K562 (cell line): Measurements from ENCODE around the gene ANP32B. TPM values are rescaled to one million over a fixed set of nuclear protein-coding genes. Genes with fewer than 3 reads are reported as not detected.

ENCODE experiments used
- ADNP ChIP-seq: fragments of 200-800 bp; sonication (Bioruptor generic); IDR thresholded peaks from 2 replicates; pipeline ENCODE4 v1.6.1; 2016; ENCODE audit warnings: missing genetic modification characterization, missing compliant biosample characterization
- CREBBP ChIP-seq: IDR thresholded peaks from one replicate; pipeline ENCODE4 v1.6.1; 2012; ENCODE audit warnings: low read depth, mild to moderate bottlenecking, control low read depth, inconsistent platforms, low read length
- ELK1 ChIP-seq: sonication (generic); formaldehyde crosslinking; IDR thresholded peaks from 2 replicates; pipeline ENCODE4 v1.8.1; 2022; ENCODE audit warnings: missing genetic modification reagents
- FOXK2 ChIP-seq, 2 experiments: fragments of 450-650 bp; IDR thresholded peaks in 1 of 2; conservative IDR thresholded peaks in 1 of 2; 2 replicates each; pipeline ENCODE4 v1.6.1; 2016; ENCODE audit warnings: low read depth in 2 of 2, mild to moderate bottlenecking in 1 of 2
- HDAC6 ChIP-seq: IDR thresholded peaks from 2 replicates; pipeline ENCODE4 v1.6.1; 2012; ENCODE audit warnings: low read depth, mild to moderate bottlenecking, control low read depth, inconsistent platforms, low read length, moderate library complexity
- JUND ChIP-seq, 2 experiments: IDR thresholded peaks; 2 replicates in 1 of 2; 3 replicates in 1 of 2; pipeline ENCODE4 v1.6.1; 2011; ENCODE audit warnings: borderline replicate concordance in 2 of 2, low read depth in 2 of 2, low read length in 2 of 2, improper control_type of control experiment in 1 of 2, missing biosample characterization in 1 of 2, missing genetic modification characterization in 1 of 2, missing genetic modification reagents in 1 of 2
- MEF2D ChIP-seq: conservative IDR thresholded peaks from 2 replicates; pipeline ENCODE4 v1.6.1; 2016; ENCODE audit warnings: low read depth, missing genetic modification characterization, missing compliant biosample characterization
- MITF ChIP-seq: IDR thresholded peaks from 2 replicates; pipeline ENCODE4 v1.6.1; 2014; ENCODE audit warnings: antibody characterized with exemption
- STAT6 ChIP-seq: sonication (generic); formaldehyde crosslinking; IDR thresholded peaks from 2 replicates; pipeline ENCODE4 v1.8.1; 2023; ENCODE audit warnings: mild to moderate bottlenecking, missing genetic modification reagents
- XRCC3 ChIP-seq: fragments of 450-650 bp; IDR thresholded peaks from 2 replicates; pipeline ENCODE4 v1.6.1; 2017; ENCODE audit warnings: mild to moderate bottlenecking, moderate library complexity
- ZFP30 ChIP-seq: fragments of 250-450 bp; sonication (Bioruptor Pico); IDR thresholded peaks from 2 replicates; pipeline ENCODE4 v1.8.0; 2022; ENCODE audit warnings: moderate library complexity, mild to moderate bottlenecking, inconsistent platforms, borderline replicate concordance
- ZNF347 ChIP-seq: fragments of 450-650 bp; formaldehyde crosslinking; IDR thresholded peaks from 2 replicates; pipeline ENCODE4 v1.4.0; 2020; ENCODE audit warnings: low read depth, mild to moderate bottlenecking, moderate library complexity
- ZNF384 ChIP-seq: IDR thresholded peaks from 2 replicates; pipeline ENCODE4 v1.6.1; 2012; ENCODE audit warnings: low read depth, low read length, improper control_type of control experiment
- ZNF395 ChIP-seq: fragments of 200-800 bp; sonication (Bioruptor generic); IDR thresholded peaks from 2 replicates; pipeline ENCODE4 v1.6.1; 2017; ENCODE audit warnings: missing genetic modification characterization, missing compliant biosample characterization
- ZNF512 ChIP-seq: IDR thresholded peaks from 2 replicates; pipeline ENCODE4 v1.6.1; 2016; ENCODE audit warnings: missing genetic modification characterization, missing compliant biosample characterization
- ZNF75A ChIP-seq: fragments of 450-650 bp; formaldehyde crosslinking; IDR thresholded peaks from 2 replicates; pipeline ENCODE4 v1.4.0; 2020; ENCODE audit warnings: mild to moderate bottlenecking
- polyA plus RNA-seq, 8 experiments: library from polyadenylated mRNA; depleted of rRNA in 4 of 8; stranded (reverse) in 5 of 8; unstranded in 3 of 8; fragments of >200 nt; fragmentation: Nextera tagmentation in 2 of 8; fragmentation: Illumina TruSeq in 1 of 8; extraction: Ambion mirVana in 2 of 8; extraction: Trizol in 1 of 8; gene quantifications; 2 replicates each; pipeline versions ENCODE4 v1.2.1 to v1.2.3, GENCODE V29; 2011 to 2014; ENCODE audit warnings: inconsistent platforms in 1 of 8, missing spikeins in 1 of 8
- total RNA-seq, 7 experiments: library from RNA; depleted of rRNA in 6 of 7; stranded (reverse); fragments of >200 nt in 6 of 7; fragmentation: Illumina TruSeq in 2 of 7; extraction: Trizol in 2 of 7; gene quantifications; 2 replicates each; pipeline versions ENCODE4 v1.2.1 to v1.2.3, GENCODE V29; 2011 to 2021; ENCODE audit warnings: low replicate concordance in 1 of 7

Gene ANP32B
- total and polyA plus RNA-seq, 9 of the 15 experiments (the other 6 are each of a cell fraction or from before 2014, with no cell fraction given), result 68.9 to 815 (median 141) TPM

- no peak for TF ChIP-seq ADNP (tag)
- TF ChIP-seq ZNF384, result no peak
- TF ChIP-seq MITF, result no peak
- no peak for TF ChIP-seq ZFP30 (CRISPR knock-in tag)
- TF ChIP-seq ZNF395 (CRISPR knock-in tag), result no peak
- TF ChIP-seq JUND (IDR thresholded peaks at IDR 0.05; ENCODE audit: borderline replicate concordance, low read depth, low read length), result no peak
- TF ChIP-seq JUND (tag; IDR thresholded peaks at IDR 0.05; ENCODE audit: borderline replicate concordance, low read depth, low read length), result no peak
- no peak for TF ChIP-seq FOXK2 (conservative IDR thresholded peaks at IDR 0.05 in 1 of 2, IDR thresholded peaks at IDR 0.05 in 1 of 2; ENCODE audit: low read depth in 2 of 2)
- TF ChIP-seq HDAC6, result no peak
- TF ChIP-seq CREBBP, result no peak
- no peak for TF ChIP-seq XRCC3
- no peak for TF ChIP-seq STAT6 (CRISPR knock-in tag)
- no peak for TF ChIP-seq ZNF512 (tag)
- no peak for TF ChIP-seq ZNF347 (CRISPR knock-in tag)
- no peak for TF ChIP-seq ZNF75A
- no peak for TF ChIP-seq ELK1 (CRISPR knock-in tag)
- TF ChIP-seq MEF2D (tag), result no peak
These were observed 73.4 kb downstream of the ANP32B start, which contains the start of gene NANS (continued) for GRCh38 chr9:98056269-98057137.
